GM10248 (cell line): ENCODE results near the gene REEP6.

ENCODE experiments used
- CTCF ChIA-PET: fragments of 300-600 bp; sonication (Branson Sonifier 250); formaldehyde crosslinking; extraction: SDS; loops from one replicate; lab custom pipeline; 2021; ENCODE audit warnings: antibody characterized with exemption; lab: Yijun Ruan, JAX
- POLR2A ChIA-PET: fragments of 350-650 bp; sonication (Branson Sonifier 250); formaldehyde crosslinking; extraction: SDS; loops from one replicate; lab custom pipeline; 2020; ENCODE audit warnings: antibody characterized with exemption; lab: Yijun Ruan, JAX
- DNase-seq: peaks from one replicate; pipeline ENCODE4 v3.0.0; 2012; ENCODE audit errors: extremely low spot score
- CTCF ChIP-seq: IDR thresholded peaks from 2 replicates; pipeline ENCODE4 v1.5.1; 2012; ENCODE audit warnings: mild to moderate bottlenecking, low read depth; ENCODE audit errors: extremely low read depth, missing control alignments, control extremely low read depth

Gene REEP6

GRCh38 chr19:1465191-1466016, 25.6 kb upstream of the REEP6 start:
- ChIA-PET POLR2A (no interaction called here), CTCF (interaction anchor here (1.7 to 2.0 kb wide), 2 partner anchors 10 to 20 kb away, joined by 6 read pairs; no protein-coding TSS in a partner anchor)
- TF ChIP-seq CTCF: peak; percentile 45
- DNase-seq: no peak

GRCh38 chr19:1466018-1466460, 24.9 kb upstream of the REEP6 start:
- DNase-seq: no peak
- ChIA-PET CTCF (interaction anchor here (1.2 to 2.0 kb wide), 3 partner anchors 11 to 21 kb away, joined by 3 to 6 read pairs (median 6); no protein-coding TSS in a partner anchor), POLR2A (no interaction called here)
- no peak for TF ChIP-seq CTCF

GRCh38 chr19:1466461-1467214, 24.3 kb upstream of the REEP6 start:
- CTCF ChIA-PET: interaction anchor here (1.2 to 2.0 kb wide), 3 partner anchors 11 to 22 kb away, joined by 3 to 6 read pairs (median 6); no protein-coding TSS in a partner anchor
- DNase-seq: no peak
- no peak for TF ChIP-seq CTCF
- POLR2A ChIA-PET: no interaction called here

GRCh38 chr19:1467215-1467489, 23.8 kb upstream of the REEP6 start:
- POLR2A ChIA-PET: no interaction called here
- DNase-seq: no peak
- no peak for TF ChIP-seq CTCF
- CTCF ChIA-PET: interaction anchor here (0.7 to 2.0 kb wide), 4 partner anchors 9 to 22 kb away, joined by 3 to 6 read pairs (median 4); no protein-coding TSS in a partner anchor

GRCh38 chr19:1467490-1468273, 23.3 kb upstream of the REEP6 start:
- POLR2A ChIA-PET: no interaction called here
- DNase-seq: no peak
- TF ChIP-seq CTCF: no peak
- CTCF ChIA-PET: interaction anchor here (0.7 to 2.3 kb wide), 6 partner anchors 10 to 23 kb away, joined by 3 to 8 read pairs (median 4); no protein-coding TSS in a partner anchor

GRCh38 chr19:1468274-1468820, 22.6 kb upstream of the REEP6 start:
- ChIA-PET CTCF (interaction anchor here (1.3 to 2.3 kb wide), 3 partner anchors 10 to 23 kb away, joined by 3 to 8 read pairs (median 6); no protein-coding TSS in a partner anchor), POLR2A (no interaction called here)
- TF ChIP-seq CTCF: no peak
- no peak for DNase-seq
